ENCODE results near the gene ATOSB.

Gene ATOSB

DNA sequence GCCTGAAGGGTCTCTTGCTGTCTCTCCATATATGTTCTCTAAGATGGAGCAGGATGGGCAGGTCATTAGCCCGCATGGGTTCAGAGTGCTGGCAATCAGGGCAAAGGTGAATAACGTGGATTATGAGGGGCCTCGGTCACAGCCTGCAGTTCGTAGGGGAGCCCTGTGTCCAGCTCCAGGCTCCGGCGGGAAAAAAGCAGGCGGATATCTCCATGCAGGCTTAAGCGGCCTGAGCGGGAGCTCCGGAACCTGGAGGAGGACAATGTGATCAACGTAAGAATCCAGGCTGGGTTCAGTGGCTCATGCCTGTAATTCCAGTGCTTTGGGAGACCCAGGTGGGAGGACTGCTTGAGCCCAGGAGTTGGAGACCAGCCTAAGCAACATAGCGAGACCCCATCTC lies 10.5 kb downstream of the ATOSB start:
- no peak for TF ChIP-seq BACH2 (CRISPR knock-in tag; IDR thresholded peaks at IDR 0.05; ENCODE audit: borderline replicate concordance)
- TF ChIP-seq ZC3H10 (CRISPR knock-in tag; IDR thresholded peaks at IDR 0.05): no peak
- no peak for TF ChIP-seq ZNF8 (CRISPR knock-in tag; IDR thresholded peaks at IDR 0.05)
- TF ChIP-seq PPARA (CRISPR knock-in tag; IDR thresholded peaks at IDR 0.05; ENCODE audit: borderline replicate concordance): no peak
- no peak for TF ChIP-seq RARB (CRISPR knock-in tag; IDR thresholded peaks at IDR 0.05)
- no peak for TF ChIP-seq OSR1 (CRISPR knock-in tag; IDR thresholded peaks at IDR 0.05)
- TF ChIP-seq TOX (CRISPR knock-in tag; IDR thresholded peaks at IDR 0.05; ENCODE audit: borderline replicate concordance): no peak
- ATAC-seq: no peak

DNA sequence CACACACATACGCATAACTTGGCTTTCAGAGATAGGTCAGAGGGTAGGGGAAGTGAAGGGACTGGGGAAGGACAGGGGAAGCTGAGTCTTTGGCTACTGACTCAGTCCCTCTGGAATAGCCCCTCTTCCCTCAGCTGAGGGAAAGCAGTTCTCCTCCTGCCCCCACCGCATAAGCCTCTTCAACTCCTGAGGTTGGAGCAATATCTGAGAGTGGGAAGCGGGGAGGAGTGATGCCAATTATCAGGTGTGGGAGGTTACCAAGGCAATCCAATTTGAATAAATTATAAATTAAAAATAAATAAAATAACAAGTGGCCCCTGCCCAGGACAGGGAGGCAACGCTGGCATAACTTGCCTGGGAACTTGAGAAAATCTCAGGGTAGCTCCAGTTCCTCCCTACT lies 11.1 kb downstream of the ATOSB start:
- TF ChIP-seq GLIS3 (CRISPR knock-in tag; IDR thresholded peaks at IDR 0.05): no peak
- TF ChIP-seq TOX (CRISPR knock-in tag; IDR thresholded peaks at IDR 0.05; ENCODE audit: borderline replicate concordance): no peak
- TF ChIP-seq, protein P1, sequence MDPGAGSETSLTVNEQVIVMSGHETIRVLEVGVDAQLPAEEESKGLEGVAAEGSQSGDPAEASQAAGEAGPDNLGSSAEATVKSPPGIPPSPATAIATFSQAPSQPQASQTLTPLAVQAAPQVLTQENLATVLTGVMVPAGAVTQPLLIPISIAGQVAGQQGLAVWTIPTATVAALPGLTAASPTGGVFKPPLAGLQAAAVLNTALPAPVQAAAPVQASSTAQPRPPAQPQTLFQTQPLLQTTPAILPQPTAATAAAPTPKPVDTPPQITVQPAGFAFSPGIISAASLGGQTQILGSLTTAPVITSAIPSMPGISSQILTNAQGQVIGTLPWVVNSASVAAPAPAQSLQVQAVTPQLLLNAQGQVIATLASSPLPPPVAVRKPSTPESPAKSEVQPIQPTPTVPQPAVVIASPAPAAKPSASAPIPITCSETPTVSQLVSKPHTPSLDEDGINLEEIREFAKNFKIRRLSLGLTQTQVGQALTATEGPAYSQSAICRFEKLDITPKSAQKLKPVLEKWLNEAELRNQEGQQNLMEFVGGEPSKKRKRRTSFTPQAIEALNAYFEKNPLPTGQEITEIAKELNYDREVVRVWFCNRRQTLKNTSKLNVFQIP (CRISPR knock-in tag; IDR thresholded peaks at IDR 0.05; ENCODE audit: borderline replicate concordance, low read depth): no peak
- TF ChIP-seq ISL1 (CRISPR knock-in tag; IDR thresholded peaks at IDR 0.05): no peak
- no peak for TF ChIP-seq TSHZ2 (CRISPR knock-in tag; IDR thresholded peaks at IDR 0.05)
- no peak for TF ChIP-seq ZFP30 (CRISPR knock-in tag; IDR thresholded peaks at IDR 0.05)
- no peak for TF ChIP-seq RARB (CRISPR knock-in tag; IDR thresholded peaks at IDR 0.05)
- no peak for TF ChIP-seq ZNF565 (CRISPR knock-in tag; conservative IDR thresholded peaks at IDR 0.05; ENCODE audit: low read depth)
- no peak for TF ChIP-seq CSRNP3 (CRISPR knock-in tag; IDR thresholded peaks at IDR 0.05)
- TF ChIP-seq ZC3H10 (CRISPR knock-in tag; IDR thresholded peaks at IDR 0.05): no peak
- TF ChIP-seq ZNF70 (CRISPR knock-in tag; IDR thresholded peaks at IDR 0.05): no peak
- no peak for TF ChIP-seq CSDC2 (CRISPR knock-in tag; IDR thresholded peaks at IDR 0.05)
- TF ChIP-seq, protein P2, sequence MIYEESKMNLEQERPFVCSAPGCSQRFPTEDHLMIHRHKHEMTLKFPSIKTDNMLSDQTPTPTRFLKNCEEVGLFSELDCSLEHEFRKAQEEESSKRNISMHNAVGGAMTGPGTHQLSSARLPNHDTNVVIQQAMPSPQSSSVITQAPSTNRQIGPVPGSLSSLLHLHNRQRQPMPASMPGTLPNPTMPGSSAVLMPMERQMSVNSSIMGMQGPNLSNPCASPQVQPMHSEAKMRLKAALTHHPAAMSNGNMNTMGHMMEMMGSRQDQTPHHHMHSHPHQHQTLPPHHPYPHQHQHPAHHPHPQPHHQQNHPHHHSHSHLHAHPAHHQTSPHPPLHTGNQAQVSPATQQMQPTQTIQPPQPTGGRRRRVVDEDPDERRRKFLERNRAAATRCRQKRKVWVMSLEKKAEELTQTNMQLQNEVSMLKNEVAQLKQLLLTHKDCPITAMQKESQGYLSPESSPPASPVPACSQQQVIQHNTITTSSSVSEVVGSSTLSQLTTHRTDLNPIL (CRISPR knock-in tag; IDR thresholded peaks at IDR 0.05; ENCODE audit: low read depth): no peak
- no peak for TF ChIP-seq SNAI2 (CRISPR knock-in tag; IDR thresholded peaks at IDR 0.05)
- no peak for TF ChIP-seq PATZ1 (CRISPR knock-in tag; IDR thresholded peaks at IDR 0.05; ENCODE audit: borderline replicate concordance)
- TF ChIP-seq ZFP3 (CRISPR knock-in tag; IDR thresholded peaks at IDR 0.05): no peak
- no peak for ATAC-seq

GRCh38 chr9:35103660-35104191 lies 11.9 kb downstream of the ATOSB start:
- ATAC-seq: no peak
- TF ChIP-seq SNAI2 (CRISPR knock-in tag; IDR thresholded peaks at IDR 0.05): no peak
- no peak for TF ChIP-seq RARB (CRISPR knock-in tag; IDR thresholded peaks at IDR 0.05)
- TF ChIP-seq TOX (CRISPR knock-in tag; IDR thresholded peaks at IDR 0.05; ENCODE audit: borderline replicate concordance): no peak
- no peak for TF ChIP-seq PPARA (CRISPR knock-in tag; IDR thresholded peaks at IDR 0.05; ENCODE audit: borderline replicate concordance)
- TF ChIP-seq ZFP3 (CRISPR knock-in tag; IDR thresholded peaks at IDR 0.05): no peak
- TF ChIP-seq, protein P1 (CRISPR knock-in tag; IDR thresholded peaks at IDR 0.05; ENCODE audit: borderline replicate concordance, low read depth): no peak
- TF ChIP-seq CSRNP3 (CRISPR knock-in tag; IDR thresholded peaks at IDR 0.05): no peak
- no peak for TF ChIP-seq ZNF70 (CRISPR knock-in tag; IDR thresholded peaks at IDR 0.05)
- no peak for TF ChIP-seq OSR1 (CRISPR knock-in tag; IDR thresholded peaks at IDR 0.05)
- no peak for TF ChIP-seq TSHZ2 (CRISPR knock-in tag; IDR thresholded peaks at IDR 0.05)
- no peak for TF ChIP-seq ZFP30 (CRISPR knock-in tag; IDR thresholded peaks at IDR 0.05)

Data from SK-N-SH treated with all-trans-retinoic acid at 6 μM for 48 hours (cell line).